Breast epithelium (tissue), 4 donors: ENCODE results near the gene TMEM200C. TPM values are rescaled to one million over a fixed set of nuclear protein-coding genes. Genes with fewer than 3 reads are reported as not detected.

Source experiments
- DNase-seq, 2 donors: peaks; one replicate each; pipeline ENCODE4 v3.0.0-alpha.2; 2019; ENCODE audit warnings: low spot score in 2 of 2
- H3K27ac ChIP-seq, 2 donors: fragments of 200-600 bp; sonication (generic) in 1 of 2; one replicate each; pipeline ENCODE4 v1.5.1; 2016 to 2019; ENCODE audit warnings: mild to moderate bottlenecking in 1 of 2
- H3K27me3 ChIP-seq, 2 donors: fragments of 200-600 bp; sonication (generic) in 1 of 2; one replicate each; pipeline versions ENCODE4 v1.5.1 to v1.6.0; 2017 to 2019; ENCODE audit warnings: control low read depth in 1 of 2, mild to moderate bottlenecking in 1 of 2
- H3K36me3 ChIP-seq: fragments of 200-600 bp; one replicate; pipeline ENCODE4 v1.5.1; 2019
- H3K4me1 ChIP-seq, 2 donors: fragments of 200-600 bp; sonication (generic); one replicate each; pipeline ENCODE4 v1.5.1; 2016 to 2019; ENCODE audit warnings: control low read depth in 1 of 2
- H3K4me3 ChIP-seq, 3 donors: fragments of 200-600 bp; sonication (generic); 1 replicate in 2 of 3; 2 replicates in 1 of 3; pipeline ENCODE4 v1.5.1; 2016 to 2019; ENCODE audit warnings: mild to moderate bottlenecking in 3 of 3, moderate library complexity in 2 of 3
- H3K9me3 ChIP-seq, 2 donors: fragments of 200-600 bp; sonication (generic) in 1 of 2; one replicate each; pipeline ENCODE4 v1.5.1; 2016 to 2019; ENCODE audit warnings: control low read depth in 1 of 2
- POLR2A ChIP-seq: fragments of 450-650 bp; IDR thresholded peaks from one replicate; pipeline ENCODE4 v1.6.1; 2016; ENCODE audit warnings: antibody characterized with exemption, mild to moderate bottlenecking, moderate library complexity
- POLR2AphosphoS5 ChIP-seq, 3 donors: sonication (generic); formaldehyde crosslinking; IDR thresholded peaks; one replicate each; pipeline ENCODE4 v1.6.1; 2017; ENCODE audit warnings: antibody characterized with exemption in 3 of 3
- intact Hi-C: fragments of 100-400 bp; cut with DNase I; formaldehyde crosslinking; loops from one replicate; pipeline ENCODE4 v1.15.1; 2023; ENCODE audit warnings: low total_unique reads
- total RNA-seq, 3 donors: library from RNA; depleted of rRNA; stranded (reverse); fragments of >200 nt; gene quantifications; one replicate each; pipeline ENCODE4 v1.1.0, GENCODE V29; 2016
- TF ChIP-seq, protein P1 (sequence below), 3 donors: fragments of 450-650 bp; IDR thresholded peaks; one replicate each; pipeline ENCODE4 v1.5.1; 2016 to 2017; ENCODE audit warnings: antibody characterized with exemption in 3 of 3, mild to moderate bottlenecking in 3 of 3, moderate library complexity in 3 of 3

Gene TMEM200C
- total RNA-seq, 3 donors from 2014 or later, result 0.16 to 1.2 (median 0.98) TPM

DNA sequence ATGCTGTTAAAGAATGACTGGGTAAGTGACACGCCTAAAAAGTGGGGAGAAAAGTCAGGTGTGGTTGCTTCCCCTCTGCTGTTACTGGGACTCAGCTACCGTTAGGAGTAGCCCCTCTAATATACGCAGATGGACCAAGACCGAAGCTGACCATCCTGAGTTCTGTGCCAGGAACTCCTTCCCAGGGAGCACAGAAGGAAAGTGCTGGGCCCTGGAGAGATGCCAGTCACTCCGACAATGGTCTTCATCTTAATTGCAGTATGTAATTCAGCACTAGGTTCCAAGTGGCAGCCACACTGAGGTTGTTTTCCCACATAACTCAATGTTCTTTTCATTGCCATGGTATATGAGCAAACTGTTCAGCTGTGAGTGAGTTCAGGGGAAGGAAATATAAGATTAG, 19.6 kb upstream of the TMEM200C start:
- no peak for DNase-seq

DNA sequence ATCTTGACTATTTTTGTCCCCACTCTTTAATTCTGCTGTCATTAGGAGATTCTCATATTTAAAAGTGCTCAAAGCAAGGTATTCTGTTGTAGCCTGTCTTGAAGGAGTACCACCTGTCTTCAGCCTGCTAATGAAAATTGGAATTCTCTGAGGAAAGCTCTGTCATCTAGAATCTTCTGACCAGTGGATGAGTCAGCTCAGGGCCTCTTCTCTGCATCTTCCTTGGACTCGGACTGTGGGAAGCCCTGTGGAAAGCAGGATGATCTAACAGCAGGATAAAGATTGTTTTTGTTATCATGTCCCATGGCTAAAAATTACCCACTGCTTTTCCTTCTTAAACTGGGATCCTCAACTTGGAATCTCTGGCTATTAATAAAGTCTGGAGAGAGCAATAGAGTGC, 18.7 kb upstream of the TMEM200C start:
- no peak for DNase-seq
- Histone ChIP-seq H3K9me3 (no peaks in the 10 kb centered on the region), H3K27me3 (no peaks in the 10 kb centered on the region), H3K36me3 (no peaks in the 10 kb centered on the region), H3K27ac (no peak overlapping the region), H3K4me3 (no peak overlapping the region), H3K4me1 (no peaks in the 10 kb centered on the region)
- TF ChIP-seq, protein P1, sequence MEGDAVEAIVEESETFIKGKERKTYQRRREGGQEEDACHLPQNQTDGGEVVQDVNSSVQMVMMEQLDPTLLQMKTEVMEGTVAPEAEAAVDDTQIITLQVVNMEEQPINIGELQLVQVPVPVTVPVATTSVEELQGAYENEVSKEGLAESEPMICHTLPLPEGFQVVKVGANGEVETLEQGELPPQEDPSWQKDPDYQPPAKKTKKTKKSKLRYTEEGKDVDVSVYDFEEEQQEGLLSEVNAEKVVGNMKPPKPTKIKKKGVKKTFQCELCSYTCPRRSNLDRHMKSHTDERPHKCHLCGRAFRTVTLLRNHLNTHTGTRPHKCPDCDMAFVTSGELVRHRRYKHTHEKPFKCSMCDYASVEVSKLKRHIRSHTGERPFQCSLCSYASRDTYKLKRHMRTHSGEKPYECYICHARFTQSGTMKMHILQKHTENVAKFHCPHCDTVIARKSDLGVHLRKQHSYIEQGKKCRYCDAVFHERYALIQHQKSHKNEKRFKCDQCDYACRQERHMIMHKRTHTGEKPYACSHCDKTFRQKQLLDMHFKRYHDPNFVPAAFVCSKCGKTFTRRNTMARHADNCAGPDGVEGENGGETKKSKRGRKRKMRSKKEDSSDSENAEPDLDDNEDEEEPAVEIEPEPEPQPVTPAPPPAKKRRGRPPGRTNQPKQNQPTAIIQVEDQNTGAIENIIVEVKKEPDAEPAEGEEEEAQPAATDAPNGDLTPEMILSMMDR (IDR thresholded peaks at IDR 0.05), result no peak
- no peak for TF ChIP-seq POLR2A
- TF ChIP-seq POLR2AphosphoS5 (IDR thresholded peaks at IDR 0.05), result no peak
- intact Hi-C loops, result no loop called here

More for the DNA sequence above, 19.6 kb upstream of the TMEM200C start:
- H3K9me3 ChIP-seq, result no peaks in the 10 kb centered on the region
- TF ChIP-seq POLR2AphosphoS5 (IDR thresholded peaks at IDR 0.05) (no peak), POLR2A (no peak)
- TF ChIP-seq, protein P1 (IDR thresholded peaks at IDR 0.05), result no peak
- intact Hi-C loops, result no loop called here
- H3K27me3 ChIP-seq, result no peaks in the 10 kb centered on the region
- H3K36me3 ChIP-seq, result no peaks in the 10 kb centered on the region
- no peaks in the 10 kb centered on the region for H3K4me1 ChIP-seq
- no peak overlapping the region for H3K4me3 ChIP-seq
- H3K27ac ChIP-seq, result no peak overlapping the region

DNA sequence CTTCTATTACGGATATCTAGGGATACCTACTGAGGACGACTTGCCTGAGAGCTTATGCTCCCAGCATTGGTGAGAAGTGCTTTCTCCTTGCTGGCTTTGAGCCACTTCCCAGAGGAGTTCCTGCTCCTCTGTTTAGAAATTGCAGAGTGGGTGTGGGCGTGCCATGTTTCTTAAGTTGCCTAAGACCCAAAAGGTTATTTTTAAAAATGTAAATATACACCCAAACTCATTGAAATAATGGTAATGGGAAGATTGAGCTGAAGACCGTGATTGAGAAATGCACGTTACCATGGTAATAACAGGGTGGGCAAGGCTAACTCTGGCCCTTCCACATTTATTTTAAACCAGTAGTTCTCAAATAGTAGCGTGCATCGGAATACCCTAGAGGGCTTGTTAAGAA, 17.2 kb upstream of the TMEM200C start:
- no peak for DNase-seq
- Histone ChIP-seq H3K4me1 (no peaks in the 10 kb centered on the region), H3K4me3 (no peak overlapping the region), H3K9me3 (no peaks in the 10 kb centered on the region), H3K27ac (no peak overlapping the region), H3K36me3 (no peaks in the 10 kb centered on the region), H3K27me3 (no peaks in the 10 kb centered on the region)
- TF ChIP-seq, protein P1 (IDR thresholded peaks at IDR 0.05), result no peak
- TF ChIP-seq POLR2A (no peak), POLR2AphosphoS5 (IDR thresholded peaks at IDR 0.05) (no peak)
- intact Hi-C loops, result no loop called here

- Histone ChIP-seq H3K27me3 (no peaks in the 10 kb centered on the region), H3K4me3 (no peak overlapping the region), H3K36me3 (no peaks in the 10 kb centered on the region), H3K9me3 (no peaks in the 10 kb centered on the region), H3K4me1 (no peaks in the 10 kb centered on the region), H3K27ac (no peak overlapping the region)
- DNase-seq, result no peak
- TF ChIP-seq POLR2AphosphoS5 (IDR thresholded peaks at IDR 0.05), result no peak
- TF ChIP-seq, protein P1 (IDR thresholded peaks at IDR 0.05), result no peak
- intact Hi-C loops, result no loop called here
These were observed 13.8 kb upstream of the TMEM200C start for GRCh38 chr18:5909125-5909524.

GRCh38 chr18:5903386-5903785, 8.1 kb upstream of the TMEM200C start:
- TF ChIP-seq POLR2AphosphoS5 (IDR thresholded peaks at IDR 0.05), result no peak
- TF ChIP-seq POLR2A, result no peak
- Histone ChIP-seq H3K4me3 (no peak overlapping the region), H3K9me3 (no peaks in the 10 kb centered on the region), H3K27ac (no peak overlapping the region), H3K4me1 (no peaks in the 10 kb centered on the region), H3K36me3 (no peaks in the 10 kb centered on the region), H3K27me3 (no peaks in the 10 kb centered on the region)
- intact Hi-C loops, result no loop called here
- DNase-seq, result no peak

- DNase-seq, result no peak
- H3K4me3 ChIP-seq, result no peak overlapping the region
- no peaks in the 10 kb centered on the region for H3K9me3 ChIP-seq
- TF ChIP-seq POLR2A (no peak), POLR2AphosphoS5 (IDR thresholded peaks at IDR 0.05) (no peak)
- TF ChIP-seq, protein P1 (IDR thresholded peaks at IDR 0.05), result no peak
- H3K36me3 ChIP-seq, result no peaks in the 10 kb centered on the region
- H3K27ac ChIP-seq, result no peak overlapping the region
- no peaks in the 10 kb centered on the region for H3K4me1 ChIP-seq
- intact Hi-C loops, result no loop called here
- peaks cover 3 to 5% of the 10 kb centered on the region in 2 donors for H3K27me3 ChIP-seq
These were observed 4.9 kb upstream of the TMEM200C start for GRCh38 chr18:5900262-5900661.
